CD8-positive, alpha-beta memory T cell (primary cell): ENCODE measurements around the gene FAM20A. TPM values are rescaled to one million over a fixed set of nuclear protein-coding genes. Genes with fewer than 3 reads are reported as not detected.
A peak's percentile ranks its signal among the peaks of the same experiment; 100 is the strongest.

Source experiments
- CTCF ChIA-PET: fragments of 350-600 bp; sonication (Branson Sonifier 250); formaldehyde crosslinking; loops from one replicate; lab custom pipeline; 2021; ENCODE audit warnings: antibody characterized with exemption; lab: Charles Lee
- POLR2A ChIA-PET: fragments of 350-600 bp; sonication (Branson Sonifier 250); formaldehyde crosslinking; loops from one replicate; lab custom pipeline; 2021; ENCODE audit warnings: antibody characterized with exemption; lab: Charles Lee
- DNase-seq, 5 donors: peaks; one replicate each; pipeline versions ENCODE4 v3.0.0 to v3.0.0-alpha.2; 2020 to 2022; ENCODE audit warnings: mixed read lengths in 1 of 5
- H3K27ac ChIP-seq: one replicate; pipeline ENCODE4 v1.7.0; 2013; ENCODE audit warnings: low read depth, mild to moderate bottlenecking, low read length, moderate library complexity
- H3K27me3 ChIP-seq: 2 replicates; pipeline ENCODE4 v1.7.0; 2013; ENCODE audit warnings: low read length, mild to moderate bottlenecking; ENCODE audit not compliant: insufficient read depth, poor library complexity, severe bottlenecking
- H3K36me3 ChIP-seq: 2 replicates; pipeline ENCODE4 v1.7.0; 2013; ENCODE audit warnings: mild to moderate bottlenecking, low read length, moderate library complexity; ENCODE audit not compliant: insufficient read depth
- H3K4me1 ChIP-seq: 2 replicates; pipeline ENCODE4 v1.7.0; 2013; ENCODE audit warnings: mild to moderate bottlenecking, low read length, moderate library complexity; ENCODE audit not compliant: insufficient read depth
- H3K4me3 ChIP-seq: 2 replicates; pipeline ENCODE4 v1.7.0; 2013; ENCODE audit warnings: mild to moderate bottlenecking, low read length
- H3K9me3 ChIP-seq: 2 replicates; pipeline ENCODE4 v1.7.0; 2013; ENCODE audit warnings: mild to moderate bottlenecking, low read length
- H3K27ac Mint-ChIP-seq, 8 donors: one replicate each; pipeline ENCODE4 v1.8.0; 2020 to 2021; ENCODE audit warnings: mixed read lengths in 8 of 8, mild to moderate bottlenecking in 6 of 8, inconsistent platforms in 3 of 8, moderate library complexity in 3 of 8
- H3K27me3 Mint-ChIP-seq, 2 donors: one replicate each; pipeline ENCODE4 v1.8.0; 2020 to 2021; ENCODE audit warnings: mixed read lengths in 2 of 2, mild to moderate bottlenecking in 1 of 2, moderate library complexity in 1 of 2
- H3K36me3 Mint-ChIP-seq, 3 donors: one replicate each; pipeline ENCODE4 v1.8.0; 2020 to 2021; ENCODE audit warnings: mixed read lengths in 3 of 3, inconsistent platforms in 1 of 3, mild to moderate bottlenecking in 1 of 3
- H3K4me1 Mint-ChIP-seq, 3 donors: one replicate each; pipeline ENCODE4 v1.8.0; 2020 to 2021; ENCODE audit warnings: mixed read lengths in 3 of 3, inconsistent platforms in 1 of 3, mild to moderate bottlenecking in 1 of 3
- H3K4me3 Mint-ChIP-seq, 7 donors: one replicate each; pipeline ENCODE4 v1.8.0; 2020 to 2021; ENCODE audit warnings: mixed read lengths in 7 of 7, mild to moderate bottlenecking in 6 of 7, moderate library complexity in 4 of 7, inconsistent platforms in 2 of 7
- H3K9me3 Mint-ChIP-seq, 5 donors: one replicate each; pipeline ENCODE4 v1.8.0; 2020 to 2022; ENCODE audit warnings: mixed read lengths in 5 of 5, mild to moderate bottlenecking in 3 of 5, moderate library complexity in 2 of 5, inconsistent platforms in 1 of 5
- polyA plus RNA-seq: library from polyadenylated mRNA; unstranded; fragments of 300-500 nt; fragmentation: Illumina TruSeq; gene quantifications from one replicate; pipeline ENCODE4 v1.2.3, GENCODE V29; 2021
- total RNA-seq, 2 experiments: library from RNA; stranded (reverse); gene quantifications; one replicate each; pipeline ENCODE4 v1.2.3, GENCODE V29; 2021

FAM20A gene
- total and polyA plus RNA-seq, 3 experiments from 2014 or later, result 0.07 TPM; not detected in 2

- no peaks in the 10 kb centered on the region for H3K27me3 ChIP-seq
- peaks cover 30% of the 10 kb centered on the region for H3K4me1 ChIP-seq
- peak overlapping the region; percentile 99 for H3K27ac ChIP-seq
- Mint-ChIP-seq H3K27ac (peak overlapping the region; percentile 81 to 100 (median 94)), H3K9me3 (no peaks in the 10 kb centered on the region), H3K27me3 (no peaks in the 10 kb centered on the region), H3K36me3 (peaks cover 0 to 33% (median 3%) of the 10 kb centered on the region in 3 donors), H3K4me1 (peaks cover 40 to 58% (median 47%) of the 10 kb centered on the region in 3 donors), H3K4me3 (peak overlapping the region; percentile 76 to 100 (median 83))
- H3K4me3 ChIP-seq, result peak overlapping the region; percentile 68
- no peaks in the 10 kb centered on the region for H3K9me3 ChIP-seq
- POLR2A ChIA-PET, result interaction anchor here (2.6 kb wide), 1 partner anchor 23 kb away, joined by 9 read pairs; no protein-coding TSS in a partner anchor
- DNase-seq, result no peak
- CTCF ChIA-PET, result interaction anchor here (1.9 kb wide), 1 partner anchor 23 kb away, joined by 11 read pairs; no protein-coding TSS in a partner anchor
- H3K36me3 ChIP-seq, result no peaks in the 10 kb centered on the region
These were observed 89.9 kb downstream of the FAM20A start for GRCh38 chr17:68511254-68511670.

DNA sequence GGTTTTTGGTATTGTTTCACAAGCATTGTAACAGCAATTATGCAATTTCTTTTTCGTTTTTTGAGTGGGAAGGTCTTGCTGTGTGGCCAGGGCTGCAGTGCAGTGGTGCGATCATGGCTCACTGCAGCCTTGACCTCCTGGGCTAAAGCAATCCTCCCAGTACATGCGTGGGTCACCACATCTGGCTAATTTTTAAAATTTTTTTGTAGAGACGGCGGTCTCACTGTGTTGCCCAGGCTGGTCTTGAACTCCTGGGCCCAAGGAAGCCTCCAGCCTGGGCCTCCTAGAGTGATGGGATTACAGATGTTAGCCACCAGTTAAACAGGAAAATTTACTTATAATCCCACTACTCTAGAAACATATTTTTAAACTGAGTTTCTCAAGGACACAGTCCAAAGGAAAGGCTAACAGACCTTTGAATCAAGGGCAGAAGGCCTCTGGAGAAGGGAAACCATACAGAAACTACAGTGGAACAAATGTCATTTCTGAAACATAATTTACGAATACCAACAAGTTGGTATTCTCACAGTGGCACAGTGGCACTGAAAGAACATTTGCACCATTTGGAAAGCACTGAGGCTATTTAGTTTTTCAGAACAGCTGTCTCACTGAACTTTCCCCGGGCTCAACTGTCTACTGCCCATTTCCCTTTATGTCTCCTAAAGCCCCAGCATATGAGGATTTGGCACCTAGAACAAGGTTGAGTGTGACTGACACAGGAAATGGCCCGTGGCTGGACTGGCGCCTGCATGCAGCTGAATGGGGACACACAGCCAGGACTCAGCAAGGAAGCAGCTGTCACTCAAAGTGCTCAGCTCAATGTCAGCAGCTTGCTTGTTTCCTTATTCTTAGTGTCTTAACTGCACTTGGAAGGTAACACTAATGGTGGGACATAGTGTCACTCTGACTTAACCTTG is 91.8 kb downstream of the FAM20A start:
- peaks cover 20% of the 10 kb centered on the region for H3K4me1 ChIP-seq
- DNase-seq, result no peak
- no peaks in the 10 kb centered on the region for H3K9me3 ChIP-seq
- H3K4me3 ChIP-seq, result no peak overlapping the region
- no peaks in the 10 kb centered on the region for H3K36me3 ChIP-seq
- Mint-ChIP-seq H3K36me3 (peaks cover 0 to 18% (median 0%) of the 10 kb centered on the region in 3 donors), H3K27ac (peak overlapping the region in 6 of 8 donors; percentile 53 to 100 (median 74)), H3K27me3 (no peaks in the 10 kb centered on the region), H3K4me3 (peak overlapping the region in 5 of 7 donors; percentile 1 to 100 (median 56)), H3K4me1 (peaks cover 25 to 41% (median 30%) of the 10 kb centered on the region in 3 donors), H3K9me3 (no peaks in the 10 kb centered on the region)
- CTCF ChIA-PET, result no interaction called here
- POLR2A ChIA-PET, result no interaction called here
- no peak overlapping the region for H3K27ac ChIP-seq
- no peaks in the 10 kb centered on the region for H3K27me3 ChIP-seq

DNA sequence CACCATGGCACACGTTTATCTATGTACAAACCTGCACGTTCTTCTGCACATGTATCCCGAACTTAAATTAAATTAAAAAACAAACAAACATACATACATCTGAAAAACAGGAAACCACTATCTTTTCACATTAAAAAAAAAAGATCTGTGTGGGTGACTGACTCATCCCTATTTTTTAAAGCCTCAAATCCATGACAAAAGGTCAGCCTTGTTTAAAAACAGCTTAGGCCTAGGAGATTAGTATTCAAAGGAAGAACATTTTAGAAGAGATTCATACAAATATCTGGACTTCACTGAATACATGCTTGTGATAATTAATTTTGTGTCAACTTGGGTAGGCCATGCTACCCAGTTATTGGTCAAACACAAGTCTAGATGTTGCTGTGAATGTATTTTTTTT is 93.6 kb downstream of the FAM20A start:
- H3K9me3 Mint-ChIP-seq, result no peaks in the 10 kb centered on the region
- peak overlapping the region in 1 of 8 donors; percentile 23 for H3K27ac Mint-ChIP-seq
- Histone ChIP-seq H3K9me3 (no peaks in the 10 kb centered on the region), H3K4me1 (peaks cover 6% of the 10 kb centered on the region), H3K27me3 (no peaks in the 10 kb centered on the region), H3K36me3 (no peaks in the 10 kb centered on the region), H3K4me3 (no peak overlapping the region), H3K27ac (no peak overlapping the region)
- no peaks in the 10 kb centered on the region for H3K27me3 Mint-ChIP-seq
- DNase-seq, result no peak
- H3K4me3 Mint-ChIP-seq, result peak overlapping the region in 2 of 7 donors; percentile 8 to 30
- H3K36me3 Mint-ChIP-seq, result peaks cover 0 to 5% (median 0%) of the 10 kb centered on the region in 3 donors
- H3K4me1 Mint-ChIP-seq, result peaks cover 10 to 26% (median 15%) of the 10 kb centered on the region in 3 donors
- ChIA-PET CTCF (interaction anchor here (1.1 kb wide), 1 partner anchor 10 kb away, joined by 3 read pairs; no protein-coding TSS in a partner anchor), POLR2A (no interaction called here)

GRCh38 chr17:68505951-68506350 is 95.2 kb downstream of the FAM20A start:
- no peak overlapping the region for H3K27ac ChIP-seq
- H3K9me3 ChIP-seq, result no peaks in the 10 kb centered on the region
- no peaks in the 10 kb centered on the region for H3K36me3 ChIP-seq
- ChIA-PET POLR2A (no interaction called here), CTCF (no interaction called here)
- Mint-ChIP-seq H3K27me3 (peaks cover 2 to 9% of the 10 kb centered on the region in 2 donors), H3K36me3 (no peaks in the 10 kb centered on the region), H3K4me3 (no peak overlapping the region), H3K9me3 (no peaks in the 10 kb centered on the region), H3K4me1 (peaks cover 2 to 18% (median 10%) of the 10 kb centered on the region in 3 donors), H3K27ac (no peak overlapping the region)
- peaks cover 3% of the 10 kb centered on the region for H3K27me3 ChIP-seq
- peaks cover under 1% of the 10 kb centered on the region for H3K4me1 ChIP-seq
- DNase-seq, result no peak
- H3K4me3 ChIP-seq, result no peak overlapping the region

GRCh38 chr17:68501074-68501473 is 100.1 kb downstream of the FAM20A start:
- Mint-ChIP-seq H3K9me3 (no peaks in the 10 kb centered on the region), H3K4me3 (no peak overlapping the region), H3K4me1 (peaks cover 10 to 17% (median 16%) of the 10 kb centered on the region in 3 donors), H3K36me3 (no peaks in the 10 kb centered on the region), H3K27me3 (peaks cover 5 to 10% of the 10 kb centered on the region in 2 donors), H3K27ac (no peak overlapping the region)
- CTCF ChIA-PET, result interaction anchor here (0.9 to 1.6 kb wide), 2 partner anchors 11 to 13 kb away, joined by 3 to 5 read pairs; partner anchors contain the start of gene PRKAR1A
- H3K36me3 ChIP-seq, result no peaks in the 10 kb centered on the region
- DNase-seq, result no peak
- H3K4me1 ChIP-seq, result peaks cover 12% of the 10 kb centered on the region
- POLR2A ChIA-PET, result no interaction called here
- peaks cover 3% of the 10 kb centered on the region for H3K27me3 ChIP-seq
- H3K4me3 ChIP-seq, result no peak overlapping the region
- no peaks in the 10 kb centered on the region for H3K9me3 ChIP-seq
- H3K27ac ChIP-seq, result no peak overlapping the region

DNA sequence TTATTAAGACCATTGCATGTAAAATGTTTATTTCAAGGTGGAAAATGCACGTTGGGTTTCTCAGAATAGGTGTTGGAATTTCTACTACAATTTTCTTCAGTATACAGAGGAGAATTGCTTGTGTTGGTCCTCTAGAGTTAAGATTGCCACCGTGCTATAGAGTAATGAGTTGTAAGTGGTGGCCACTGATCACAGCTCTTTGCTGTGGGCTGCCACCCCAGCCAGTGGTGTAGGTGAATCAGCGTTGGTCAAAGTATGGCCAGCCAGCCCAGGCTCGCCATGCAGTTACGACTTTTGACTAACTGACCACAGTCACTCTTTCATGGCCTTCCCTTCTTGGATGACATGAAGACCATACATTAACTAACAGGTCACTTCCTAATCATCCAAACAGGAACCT is 101.6 kb downstream of the FAM20A start:
- Histone ChIP-seq H3K27me3 (peaks cover 3% of the 10 kb centered on the region), H3K27ac (no peak overlapping the region), H3K36me3 (no peaks in the 10 kb centered on the region), H3K9me3 (no peaks in the 10 kb centered on the region), H3K4me1 (peaks cover 12% of the 10 kb centered on the region), H3K4me3 (no peak overlapping the region)
- no peak overlapping the region for H3K27ac Mint-ChIP-seq
- H3K9me3 Mint-ChIP-seq, result no peaks in the 10 kb centered on the region
- no peak overlapping the region for H3K4me3 Mint-ChIP-seq
- CTCF ChIA-PET, result no interaction called here
- H3K4me1 Mint-ChIP-seq, result peaks cover 10 to 17% (median 16%) of the 10 kb centered on the region in 3 donors
- no peak for DNase-seq
- POLR2A ChIA-PET, result no interaction called here
- no peaks in the 10 kb centered on the region for H3K36me3 Mint-ChIP-seq
- H3K27me3 Mint-ChIP-seq, result peaks cover 5 to 10% of the 10 kb centered on the region in 2 donors

DNA sequence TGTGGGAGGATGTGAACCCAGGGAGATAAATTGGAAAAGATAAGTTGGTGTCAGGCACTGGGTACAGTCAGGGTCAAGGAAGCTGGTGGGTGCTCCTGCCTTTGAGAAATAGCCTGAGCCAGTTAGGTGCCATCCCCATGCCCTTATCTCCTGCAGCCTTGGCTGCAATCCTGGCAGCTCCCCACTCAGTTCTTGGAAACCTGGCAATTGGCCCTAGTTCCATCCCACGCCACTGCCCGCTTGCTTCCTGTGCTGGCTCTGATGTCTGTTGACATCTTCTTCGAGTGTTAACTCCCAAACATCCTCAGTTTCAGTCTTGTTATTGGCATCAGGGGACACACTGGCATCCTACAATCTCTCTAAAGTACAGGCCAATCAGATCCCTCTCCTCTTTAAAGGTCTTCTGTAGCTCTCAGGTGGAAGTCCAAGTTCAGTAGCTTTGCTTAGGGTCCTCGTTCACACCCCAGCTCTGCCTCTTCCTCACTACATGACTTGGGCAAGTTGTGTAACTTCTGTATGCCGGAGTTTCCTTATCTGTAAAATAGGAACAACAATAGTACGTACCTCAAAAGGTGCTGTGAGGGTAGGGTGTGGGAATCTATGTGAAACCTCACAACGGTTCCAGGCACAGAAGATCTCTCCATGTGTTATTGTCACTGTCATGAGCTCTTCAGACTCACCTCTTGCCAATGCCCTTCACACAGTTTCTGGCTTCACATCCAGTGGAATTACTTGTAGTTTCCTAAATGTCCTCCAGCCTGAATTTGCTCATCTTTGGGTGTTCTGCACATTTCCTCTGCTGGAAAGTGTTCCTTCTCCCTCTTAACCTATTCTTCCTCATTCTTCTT is 102.5 kb downstream of the FAM20A start:
- Histone ChIP-seq H3K27me3 (peaks cover 3% of the 10 kb centered on the region), H3K36me3 (no peaks in the 10 kb centered on the region), H3K9me3 (no peaks in the 10 kb centered on the region), H3K27ac (no peak overlapping the region), H3K4me3 (no peak overlapping the region), H3K4me1 (peaks cover 12% of the 10 kb centered on the region)
- H3K4me1 Mint-ChIP-seq, result peaks cover 10 to 17% (median 16%) of the 10 kb centered on the region in 3 donors
- DNase-seq, result no peak
- ChIA-PET POLR2A (no interaction called here), CTCF (interaction anchor here (1.0 kb wide), 1 partner anchor 10 kb away, joined by 3 read pairs; no protein-coding TSS in a partner anchor)
- peak overlapping the region in 2 of 8 donors; percentile 25 to 56 for H3K27ac Mint-ChIP-seq
- H3K9me3 Mint-ChIP-seq, result no peaks in the 10 kb centered on the region
- H3K27me3 Mint-ChIP-seq, result peaks cover 5 to 10% of the 10 kb centered on the region in 2 donors
- H3K4me3 Mint-ChIP-seq, result peak overlapping the region in 4 of 7 donors; percentile 2 to 63 (median 42)
- H3K36me3 Mint-ChIP-seq, result no peaks in the 10 kb centered on the region
